HG03064 (cell line): ENCODE data around the gene TRAPPC3.

Experiments
- ATAC-seq: cut with Tn5 transposase; IDR thresholded peaks from one replicate; pipeline ENCODE4 v1.9.1; 2021; ENCODE audit warnings: low read depth; ENCODE audit not compliant: unreplicated experiment

Gene TRAPPC3

GRCh38 chr1:36088577-36089392, 60.5 kb downstream of the TRAPPC3 start, which contains the start of gene ADPRS:
TSS of gene ADPRS (plus strand) at chr1:36088892. CDS start at chr1:36088905, 13 bp downstream.
- peak; percentile 57 for ATAC-seq

GRCh38 chr1:36088265-36088576, 61.1 kb downstream of the TRAPPC3 start:
- ATAC-seq, result no peak

GRCh38 chr1:36087233-36088123, 61.8 kb downstream of the TRAPPC3 start:
- no peak for ATAC-seq
